Large intestine (tissue), 3 donors: ENCODE measurements around the gene ROR2. TPM values are rescaled to one million over a fixed set of nuclear protein-coding genes. Genes with fewer than 3 reads are reported as not detected.

Source experiments
- DNase-seq, 2 donors: peaks; one replicate each; pipeline versions ENCODE4 v3.0.0 to v3.0.0-alpha.2; 2013
- H3K27ac ChIP-seq: one replicate; pipeline ENCODE4 v1.5.1; 2013; ENCODE audit warnings: low read length
- H3K27me3 ChIP-seq: 2 replicates; pipeline ENCODE4 v1.6.1; 2013; ENCODE audit warnings: low read length; ENCODE audit not compliant: control insufficient read depth, insufficient read depth
- H3K36me3 ChIP-seq: 2 replicates; pipeline ENCODE4 v1.6.1; 2013; ENCODE audit warnings: low read length; ENCODE audit not compliant: control insufficient read depth, insufficient read depth
- H3K4me1 ChIP-seq: one replicate; pipeline ENCODE4 v1.6.1; 2013; ENCODE audit warnings: low read length; ENCODE audit not compliant: control insufficient read depth, insufficient read depth
- H3K4me3 ChIP-seq: one replicate; pipeline ENCODE4 v1.5.1; 2013; ENCODE audit warnings: low read length
- H3K9me3 ChIP-seq: one replicate; pipeline ENCODE4 v1.6.1; 2013; ENCODE audit warnings: mild to moderate bottlenecking, low read depth, low read length, moderate library complexity; ENCODE audit not compliant: control insufficient read depth
- WGBS: methylation state at CpG from one replicate; pipeline ENCODE4 v1.1.5; 2013; ENCODE audit warnings: low lambda C conversion rate; ENCODE audit not compliant: insufficient coverage; 5-methylcytosine and 5-hydroxymethylcytosine counted together
- polyA plus RNA-seq: library from polyadenylated mRNA; unstranded; fragments of 120-200 nt; gene quantifications from one replicate; pipeline ENCODE4 v1.2.1, GENCODE V29; 2013

The ROR2 gene
- polyA plus RNA-seq, 1 donor: 17.5 TPM

DNA sequence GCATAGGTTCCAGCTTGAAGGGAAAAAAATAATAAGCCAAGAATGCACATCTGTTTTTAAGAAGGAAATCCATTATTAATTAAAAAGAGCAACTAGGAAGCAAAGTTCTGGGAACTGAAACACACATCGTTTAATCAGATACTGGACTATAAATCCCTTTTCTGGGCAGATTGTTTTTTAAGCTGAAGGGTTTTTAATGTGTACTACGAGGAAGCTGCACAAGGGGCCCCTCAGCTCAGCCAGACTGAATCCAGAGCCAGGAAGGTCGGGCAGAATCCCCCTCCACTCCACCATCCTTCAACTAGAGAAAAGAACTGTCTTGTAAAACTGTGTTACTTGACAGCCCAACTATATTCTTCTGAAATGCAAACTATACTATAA, 49.2 kb downstream of the ROR2 start:
- peaks cover 79% of the 10 kb centered on the region for H3K4me1 ChIP-seq

DNA sequence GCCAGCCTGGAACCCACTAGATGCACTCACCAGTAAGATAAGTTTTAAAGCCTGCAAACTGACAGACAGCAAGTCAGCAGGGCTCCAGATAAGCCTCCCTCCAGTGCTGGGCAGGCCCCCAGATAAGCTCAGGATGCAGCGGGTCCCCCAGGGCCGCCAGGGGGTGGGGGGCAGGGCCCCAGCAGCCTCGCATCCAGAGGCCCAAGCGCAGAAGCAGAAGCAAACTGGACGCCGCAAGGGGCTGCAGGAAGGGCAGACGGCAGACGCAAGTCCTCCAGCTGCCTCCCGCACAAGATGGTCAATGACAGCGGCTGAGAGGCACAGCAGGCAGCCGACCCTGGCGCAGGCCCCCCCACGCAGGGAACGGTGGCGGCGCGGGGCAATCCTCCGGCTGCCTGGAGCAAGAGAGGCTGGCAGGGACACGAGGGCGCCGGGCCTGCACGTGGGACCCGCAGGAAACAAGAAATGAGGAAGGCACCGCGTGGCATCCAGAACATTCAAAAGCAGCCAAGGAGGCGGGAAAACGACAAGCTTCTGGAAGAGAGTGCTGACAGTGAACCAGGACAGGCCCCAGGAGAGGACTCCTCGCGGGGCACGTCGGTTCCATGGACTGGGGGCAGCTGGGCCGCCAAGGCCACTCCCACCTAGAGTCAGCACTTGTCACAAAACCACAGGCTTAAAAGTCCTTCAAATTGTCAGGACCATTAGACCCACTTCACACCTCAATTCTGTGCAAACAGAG, 49.8 kb downstream of the ROR2 start:
- Histone ChIP-seq H3K27ac (peak overlapping the region; percentile 84), H3K27me3 (no peaks in the 10 kb centered on the region), H3K9me3 (no peaks in the 10 kb centered on the region), H3K4me1 (peaks cover 79% of the 10 kb centered on the region), H3K4me3 (no peak overlapping the region), H3K36me3 (no peaks in the 10 kb centered on the region)
- DNase-seq: peak in 1 of 2 donors; percentile 77
- WGBS: no CpG with 5 or more reads among the region's 32 CpGs

More for the DNA sequence above, 49.2 kb downstream of the ROR2 start:
- no peak for DNase-seq
- Histone ChIP-seq H3K36me3 (no peaks in the 10 kb centered on the region), H3K27me3 (no peaks in the 10 kb centered on the region), H3K27ac (peak overlapping the region; percentile 84), H3K9me3 (no peaks in the 10 kb centered on the region), H3K4me3 (no peak overlapping the region)
- no CpG with 5 or more reads among the region's 3 CpGs for WGBS

- whole genome bisulfite sequencing: 20% methylated on average over 2 of the region's 9 CpGs
- H3K27me3 ChIP-seq: no peaks in the 10 kb centered on the region
- no peak overlapping the region for H3K4me3 ChIP-seq
- peaks cover 79% of the 10 kb centered on the region for H3K4me1 ChIP-seq
- H3K36me3 ChIP-seq: no peaks in the 10 kb centered on the region
- peak overlapping the region; percentile 84 for H3K27ac ChIP-seq
- DNase-seq: peak in 1 of 2 donors; percentile 90
- no peaks in the 10 kb centered on the region for H3K9me3 ChIP-seq
These were observed 50.4 kb downstream of the ROR2 start for GRCh38 chr9:91899594-91899993.

DNA sequence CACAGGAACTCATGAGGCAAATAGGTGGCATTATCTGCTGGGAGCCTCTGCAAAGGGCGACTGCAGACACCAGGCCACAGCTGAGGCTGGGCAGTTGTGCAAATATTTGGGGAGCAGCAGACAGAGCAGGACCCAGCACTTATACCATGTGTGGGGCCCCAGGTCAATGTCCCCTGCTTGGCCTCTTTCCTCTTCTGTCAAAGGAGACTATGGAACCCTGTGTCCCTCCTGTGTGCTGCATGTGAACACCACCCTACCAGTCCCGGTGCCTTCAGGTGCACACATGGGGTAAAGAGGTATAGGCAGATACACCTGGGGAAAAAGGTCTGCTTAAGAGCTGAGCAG, 50.8 kb downstream of the ROR2 start:
- Histone ChIP-seq H3K4me3 (no peak overlapping the region), H3K9me3 (no peaks in the 10 kb centered on the region), H3K27me3 (no peaks in the 10 kb centered on the region), H3K27ac (peak overlapping the region; percentile 84), H3K36me3 (no peaks in the 10 kb centered on the region), H3K4me1 (peaks cover 76% of the 10 kb centered on the region)
- WGBS: no CpG with 5 or more reads among the region's 2 CpGs
- DNase-seq: peak in 1 of 2 donors; percentile 89

DNA sequence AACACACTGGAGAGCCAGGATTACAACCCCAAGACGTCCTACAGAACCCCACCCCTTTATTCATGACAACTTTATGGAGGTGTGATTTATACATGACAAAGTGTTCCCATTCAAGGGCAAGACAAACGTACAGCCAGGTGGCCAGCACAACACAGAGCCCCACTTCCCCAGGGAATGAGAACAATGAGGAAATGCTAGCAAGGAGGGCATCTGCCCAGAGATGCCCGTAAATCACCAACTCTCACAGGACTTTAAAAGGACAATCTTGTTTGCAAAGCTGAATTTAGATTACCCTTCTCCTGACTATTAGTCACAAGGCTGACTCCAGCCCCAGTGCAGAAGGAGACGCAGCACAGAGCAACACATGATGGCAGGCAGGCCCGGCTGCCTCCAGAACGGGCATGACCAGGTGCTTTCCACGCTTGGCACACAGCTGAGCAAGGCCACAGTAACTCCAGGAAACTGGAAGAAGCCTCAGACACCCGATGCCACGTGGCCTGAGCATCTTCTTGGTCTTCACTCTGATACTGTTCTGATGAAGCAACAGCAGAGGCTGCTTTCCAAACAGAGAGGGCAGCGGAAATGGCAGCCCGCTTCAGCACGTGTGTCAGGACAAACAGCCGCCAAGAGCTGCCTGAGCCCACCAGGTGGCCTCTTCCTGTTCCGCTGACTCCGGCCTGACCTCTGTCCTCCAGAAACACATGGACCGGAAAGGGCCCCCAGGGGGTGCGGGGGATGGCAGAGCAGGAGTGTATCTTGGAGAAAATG, 51.4 kb downstream of the ROR2 start:
- peak overlapping the region; percentile 84 for H3K27ac ChIP-seq
- peaks cover 73% of the 10 kb centered on the region for H3K4me1 ChIP-seq
- no peaks in the 10 kb centered on the region for H3K9me3 ChIP-seq
- no peak overlapping the region for H3K4me3 ChIP-seq
- WGBS: no CpG with 5 or more reads among the region's 17 CpGs
- H3K27me3 ChIP-seq: no peaks in the 10 kb centered on the region
- no peaks in the 10 kb centered on the region for H3K36me3 ChIP-seq
- peak in 1 of 2 donors; percentile 74 for DNase-seq

DNA sequence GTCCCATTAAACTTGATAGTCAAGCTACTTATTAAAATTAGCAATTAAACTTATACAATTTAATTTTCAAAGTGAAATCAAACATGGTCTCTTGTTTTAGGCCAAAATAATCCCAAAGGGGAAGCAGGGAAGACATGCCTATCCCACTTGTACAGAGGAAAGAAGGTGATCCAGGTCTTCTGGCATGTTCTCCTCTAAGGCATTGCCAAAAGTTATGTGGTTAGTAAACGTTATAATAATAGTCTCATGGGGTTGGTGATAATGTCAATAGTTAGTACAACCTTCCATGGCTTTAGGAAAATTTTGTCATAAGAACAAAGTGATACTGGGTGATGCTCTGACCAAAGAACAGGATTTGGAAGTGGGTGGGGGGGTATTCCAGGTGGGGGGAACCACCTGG, 52.8 kb downstream of the ROR2 start:
- Histone ChIP-seq H3K27me3 (no peaks in the 10 kb centered on the region), H3K4me1 (peaks cover 59% of the 10 kb centered on the region), H3K27ac (no peak overlapping the region), H3K36me3 (no peaks in the 10 kb centered on the region), H3K9me3 (no peaks in the 10 kb centered on the region), H3K4me3 (no peak overlapping the region)
- DNase-seq: no peak
- WGBS: no CpG with 5 or more reads among the region's 1 CpG

DNA sequence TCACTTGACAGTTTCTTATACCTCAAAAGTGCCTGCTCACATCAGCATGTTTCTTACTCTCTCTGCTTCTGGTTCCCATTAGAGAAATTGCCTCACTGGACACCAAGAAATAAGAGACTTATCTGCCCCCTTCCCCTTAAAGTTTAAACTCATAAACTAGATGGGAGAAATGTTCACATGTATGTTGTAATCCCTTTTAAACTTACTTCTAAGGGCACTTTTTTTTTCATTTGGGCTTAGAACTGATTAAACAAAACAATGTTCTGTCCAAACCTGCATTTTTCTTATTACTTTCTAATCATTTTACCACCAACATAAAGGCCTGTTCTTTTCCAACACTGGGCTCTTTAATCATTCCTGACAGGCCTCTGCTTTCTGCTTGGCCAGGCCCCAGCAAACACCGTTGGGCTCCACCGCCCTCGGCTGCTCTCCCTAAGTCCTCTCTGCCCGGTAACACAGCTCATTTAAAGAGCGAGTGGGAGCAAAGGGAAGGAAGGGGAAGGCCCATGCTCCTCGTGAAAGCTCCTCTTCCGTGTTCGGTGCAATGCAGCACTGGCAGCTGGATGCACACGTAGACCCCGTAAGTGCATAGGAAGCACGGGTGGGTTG, 53.4 kb downstream of the ROR2 start:
- peak overlapping the region; percentile 17 for H3K27ac ChIP-seq
- no peaks in the 10 kb centered on the region for H3K27me3 ChIP-seq
- WGBS: no CpG with 5 or more reads among the region's 11 CpGs
- peak in 1 of 2 donors; percentile 49 for DNase-seq
- H3K4me1 ChIP-seq: peaks cover 57% of the 10 kb centered on the region
- no peak overlapping the region for H3K4me3 ChIP-seq
- no peaks in the 10 kb centered on the region for H3K9me3 ChIP-seq
- H3K36me3 ChIP-seq: no peaks in the 10 kb centered on the region

- H3K27ac ChIP-seq: peak overlapping the region; percentile 17
- H3K4me1 ChIP-seq: peaks cover 53% of the 10 kb centered on the region
These were observed 53.9 kb downstream of the ROR2 start for GRCh38 chr9:91896097-91896496.

GRCh38 chr9:91894536-91894935, 55.5 kb downstream of the ROR2 start:
- no CpG with 5 or more reads among the region's 1 CpG for WGBS
- peaks cover 41% of the 10 kb centered on the region for H3K4me1 ChIP-seq

More at GRCh38 chr9:91896097-91896496, 53.9 kb downstream of the ROR2 start:
- no peaks in the 10 kb centered on the region for H3K27me3 ChIP-seq
- H3K4me3 ChIP-seq: no peak overlapping the region
- no peaks in the 10 kb centered on the region for H3K36me3 ChIP-seq
- DNase-seq: no peak
- 90% methylated on average over 2 of the region's 7 CpGs for WGBS
- no peaks in the 10 kb centered on the region for H3K9me3 ChIP-seq

GRCh38 chr9:91894023-91894422, 56.0 kb downstream of the ROR2 start:
- no peak overlapping the region for H3K27ac ChIP-seq
- WGBS: 80% methylated on average over 1 of the region's 4 CpGs
- no peak overlapping the region for H3K4me3 ChIP-seq
- H3K27me3 ChIP-seq: no peaks in the 10 kb centered on the region
- no peaks in the 10 kb centered on the region for H3K9me3 ChIP-seq
- H3K4me1 ChIP-seq: peaks cover 41% of the 10 kb centered on the region
- H3K36me3 ChIP-seq: no peaks in the 10 kb centered on the region
- no peak for DNase-seq

More at GRCh38 chr9:91894536-91894935, 55.5 kb downstream of the ROR2 start:
- Histone ChIP-seq H3K27ac (no peak overlapping the region), H3K27me3 (no peaks in the 10 kb centered on the region), H3K4me3 (no peak overlapping the region), H3K9me3 (no peaks in the 10 kb centered on the region), H3K36me3 (no peaks in the 10 kb centered on the region)
- no peak for DNase-seq
